SKM-1 (cell line): ENCODE data around the gene SH2D3A.
"Not testable (repeated sequence)": the region's sequence is repeated elsewhere in the genome, so short reads cannot be mapped to it uniquely, and the experiment has no call there.

ENCODE experiments used
- DNase-seq: peaks from one replicate; lab custom pipeline; 2025; ENCODE audit not compliant: unreplicated experiment; lab: John Stamatoyannopoulos, UW

The SH2D3A gene

DNA sequence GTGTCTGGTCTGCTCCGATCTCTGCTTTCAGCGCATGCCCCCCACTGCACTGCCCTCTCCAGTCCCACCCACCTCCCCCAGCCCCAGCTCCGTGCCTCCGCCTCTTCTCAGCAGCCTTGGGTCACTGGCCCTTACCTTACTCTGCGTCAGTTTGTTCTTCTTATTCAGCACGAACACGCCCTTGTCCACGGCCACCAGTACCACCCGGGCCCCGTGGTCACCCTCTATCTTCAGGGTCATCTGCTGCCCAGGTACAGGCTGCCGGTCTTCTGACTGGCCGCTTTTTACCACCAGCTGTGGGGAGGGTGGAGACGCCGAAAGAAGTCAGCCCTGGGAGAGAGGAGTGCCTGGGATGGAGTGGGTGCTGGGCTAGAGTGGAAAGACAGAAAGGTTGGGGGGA, 57.7 kb downstream of the SH2D3A start:
- DNase-seq = no peak

GRCh38 chr19:6708913-6709312, 58.3 kb downstream of the SH2D3A start:
- DNase-seq = not testable (repeated sequence)

- DNase-seq = no peak
Observed at GRCh38 chr19:6708346-6708745, 58.9 kb downstream of the SH2D3A start.

GRCh38 chr19:6707658-6708018, 59.6 kb downstream of the SH2D3A start:
- no peak for DNase-seq

GRCh38 chr19:6707011-6707657, 60.1 kb downstream of the SH2D3A start:
- no peak for DNase-seq

DNA sequence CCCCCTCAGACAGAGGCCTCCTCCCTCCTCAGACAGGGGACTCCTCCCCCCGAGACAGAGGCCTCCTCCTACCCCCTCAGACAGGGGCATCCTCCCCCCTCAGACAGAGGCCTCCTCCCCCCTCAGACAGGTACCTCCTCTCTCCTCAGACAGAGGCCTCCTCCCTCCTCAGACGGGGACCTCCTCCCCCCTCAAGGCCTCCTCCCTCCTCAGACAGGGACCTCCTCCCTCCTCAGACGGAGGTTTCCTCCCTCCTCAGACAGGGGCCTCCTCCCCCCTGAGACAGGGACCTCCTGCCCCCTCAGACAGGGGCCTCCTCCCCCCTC, 60.6 kb downstream of the SH2D3A start:
- DNase-seq = no peak

DNA sequence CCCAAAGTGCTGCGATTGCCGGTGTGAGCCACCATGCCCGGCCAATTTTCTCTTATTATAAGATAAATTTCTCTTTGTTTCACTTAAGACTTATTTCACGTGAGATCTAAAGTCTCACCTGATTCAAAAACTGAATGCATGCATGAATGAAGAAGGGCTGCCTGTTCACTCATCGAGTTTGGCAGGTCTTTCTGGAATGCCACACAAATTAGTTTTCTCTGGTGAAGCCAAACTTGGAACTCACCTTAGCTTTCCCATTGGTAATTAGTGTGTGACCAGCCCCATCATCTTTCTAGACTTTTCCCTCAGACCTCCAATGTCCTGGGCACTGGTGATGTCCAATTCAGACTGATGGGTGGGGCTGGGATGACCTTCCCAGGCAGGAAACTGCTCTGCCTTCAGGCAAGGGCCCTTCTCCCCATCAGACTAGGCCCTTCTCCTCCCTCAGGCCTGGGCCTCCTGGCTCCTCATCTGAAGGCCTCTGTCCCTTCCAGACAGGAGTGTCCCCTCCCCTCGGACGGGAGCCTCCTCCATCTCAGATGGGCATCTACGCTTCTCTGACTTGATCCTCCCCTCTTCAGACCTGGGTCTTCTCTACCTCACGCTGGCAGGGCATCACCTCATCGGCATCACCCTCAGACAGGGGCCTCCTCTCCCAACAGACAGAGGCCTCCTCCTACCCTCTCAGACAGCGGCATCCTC, 61.2 kb downstream of the SH2D3A start:
- DNase-seq = no peak
